K562 (cell line): ENCODE measurements around the gene TMTC4. TPM values are rescaled to one million over a fixed set of nuclear protein-coding genes. Genes with fewer than 3 reads are reported as not detected.

Source experiments
- BCOR ChIP-seq: fragments of 450-650 bp; IDR thresholded peaks from 2 replicates; pipeline ENCODE4 v1.6.1; 2016
- CTCFL ChIP-seq: IDR thresholded peaks from 2 replicates; pipeline ENCODE4 v1.6.1; 2011; ENCODE audit warnings: borderline replicate concordance, low read depth, mild to moderate bottlenecking, moderate library complexity, low read length; ENCODE audit not compliant: insufficient read depth, poor library complexity, severe bottlenecking
- HLTF ChIP-seq: fragments of 450-650 bp; IDR thresholded peaks from 2 replicates; pipeline ENCODE4 v1.6.1; 2016
- HNRNPL ChIP-seq: fragments of 200-400 bp; formaldehyde crosslinking; IDR thresholded peaks from 2 replicates; pipeline ENCODE4 v1.6.1; 2017; ENCODE audit warnings: low read depth, mild to moderate bottlenecking, low read length
- MGA ChIP-seq: fragments of 450-650 bp; IDR thresholded peaks from 2 replicates; pipeline ENCODE4 v1.6.1; 2016; ENCODE audit warnings: mild to moderate bottlenecking, moderate library complexity
- POLR2G ChIP-seq: fragments of 200-400 bp; formaldehyde crosslinking; IDR thresholded peaks from 2 replicates; pipeline ENCODE4 v1.6.1; 2017; ENCODE audit warnings: low read depth, mild to moderate bottlenecking, antibody characterized with exemption, low read length, moderate library complexity
- STAT5B ChIP-seq: fragments of 250-450 bp; sonication (Bioruptor Pico); IDR thresholded peaks from 2 replicates; pipeline ENCODE4 v1.8.0; 2021; ENCODE audit warnings: mild to moderate bottlenecking, inconsistent platforms
- TFAP4 ChIP-seq: sonication (generic); formaldehyde crosslinking; IDR thresholded peaks from 2 replicates; pipeline ENCODE4 v1.8.0; 2022; ENCODE audit warnings: missing genetic modification reagents, mild to moderate bottlenecking, moderate library complexity, borderline replicate concordance
- THAP7 ChIP-seq: fragments of 250-450 bp; sonication (Bioruptor Pico); IDR thresholded peaks from 2 replicates; pipeline ENCODE4 v1.5.0; 2021
- ZNF23 ChIP-seq: fragments of 250-450 bp; sonication (Bioruptor Pico); IDR thresholded peaks from 2 replicates; pipeline ENCODE4 v1.4.0; 2020; ENCODE audit warnings: mild to moderate bottlenecking
- ZNF780A ChIP-seq: fragments of 250-450 bp; sonication (Bioruptor Pico); IDR thresholded peaks from 2 replicates; pipeline ENCODE4 v1.5.0; 2021; ENCODE audit warnings: mild to moderate bottlenecking
- polyA plus RNA-seq, 8 experiments: library from polyadenylated mRNA; depleted of rRNA in 4 of 8; stranded (reverse) in 5 of 8; unstranded in 3 of 8; fragments of >200 nt; fragmentation: Nextera tagmentation in 2 of 8; fragmentation: Illumina TruSeq in 1 of 8; extraction: Ambion mirVana in 2 of 8; extraction: Trizol in 1 of 8; gene quantifications; 2 replicates each; pipeline versions ENCODE4 v1.2.1 to v1.2.3, GENCODE V29; 2011 to 2014; ENCODE audit warnings: inconsistent platforms in 1 of 8, missing spikeins in 1 of 8
- total RNA-seq, 7 experiments: library from RNA; depleted of rRNA in 6 of 7; stranded (reverse); fragments of >200 nt in 6 of 7; fragmentation: Illumina TruSeq in 2 of 7; extraction: Trizol in 2 of 7; gene quantifications; 2 replicates each; pipeline versions ENCODE4 v1.2.1 to v1.2.3, GENCODE V29; 2011 to 2021; ENCODE audit warnings: low replicate concordance in 1 of 7

TMTC4 gene
- total and polyA plus RNA-seq, 9 of the 15 experiments (the other 6 are each of a cell fraction or from before 2014, with no cell fraction given) = 3.5 to 16.7 (median 11.8) TPM

- peak; percentile 98 for TF ChIP-seq MGA
- no peak for TF ChIP-seq STAT5B
- TF ChIP-seq ZNF23 = no peak
- TF ChIP-seq THAP7 (CRISPR knock-in tag) = no peak
- no peak for TF ChIP-seq BCOR
- peak; percentile 87 for TF ChIP-seq CTCFL
- TF ChIP-seq TFAP4 (CRISPR knock-in tag) = peak; percentile 64; the same call in 1 of the 2 replicates
- peak; percentile 87 for TF ChIP-seq POLR2G
- TF ChIP-seq ZNF780A (CRISPR knock-in tag) = no peak
- peak; percentile 71; the same call in 1 of the 2 replicates for TF ChIP-seq HNRNPL
- no peak for TF ChIP-seq HLTF
These were observed 86.0 kb downstream of the TMTC4 start, which contains the start of gene GGACT (continued) for GRCh38 chr13:100588331-100589177.
